GM12878 (cell line): ENCODE measurements around the gene MXI1. TPM values are rescaled to one million over a fixed set of nuclear protein-coding genes. Genes with fewer than 3 reads are reported as not detected.

Source experiments
- ATF7 ChIP-seq: fragments of 450-650 bp; IDR thresholded peaks from 2 replicates; pipeline ENCODE4 v1.6.1; 2016; ENCODE audit warnings: low read depth, mild to moderate bottlenecking
- BMI1 ChIP-seq: fragments of 450-650 bp; IDR thresholded peaks from 2 replicates; pipeline ENCODE4 v1.6.1; 2016; ENCODE audit warnings: mild to moderate bottlenecking, moderate library complexity, borderline replicate concordance
- CBX3 ChIP-seq: fragments of 200-600 bp; sonication (generic); IDR thresholded peaks from 2 replicates; pipeline ENCODE4 v1.6.1; 2016; ENCODE audit warnings: low read depth, borderline replicate concordance
- CEBPB ChIP-seq, 2 experiments: fragments of 150-350 bp in 1 of 2; IDR thresholded peaks; 2 replicates each; pipeline ENCODE4 v1.6.1; 2012 to 2014; ENCODE audit warnings: low read depth in 2 of 2, low read length in 2 of 2, borderline replicate concordance in 1 of 2, inconsistent platforms in 1 of 2
- CREM ChIP-seq: IDR thresholded peaks from 2 replicates; pipeline ENCODE4 v1.6.1; 2014; ENCODE audit warnings: antibody characterized with exemption, low read depth
- DPF2 ChIP-seq: fragments of 450-650 bp; IDR thresholded peaks from 2 replicates; pipeline ENCODE4 v1.6.1; 2017; ENCODE audit warnings: mild to moderate bottlenecking
- E2F4 ChIP-seq: IDR thresholded peaks from 2 replicates; pipeline ENCODE4 v1.6.1; 2012; ENCODE audit warnings: low read depth, low read length, improper control_type of control experiment
- ELK1 ChIP-seq: IDR thresholded peaks from 2 replicates; pipeline ENCODE4 v1.6.1; 2012; ENCODE audit warnings: low read depth, low read length, improper control_type of control experiment
- IRF5 ChIP-seq: fragments of 450-650 bp; IDR thresholded peaks from 2 replicates; pipeline ENCODE4 v1.6.1; 2017; ENCODE audit warnings: borderline replicate concordance
- JUND ChIP-seq: IDR thresholded peaks from 2 replicates; pipeline ENCODE4 v1.6.1; 2012; ENCODE audit warnings: low read depth, mild to moderate bottlenecking, low read length, improper control_type of control experiment, moderate library complexity
- KDM1A ChIP-seq: fragments of 200-600 bp; sonication (generic); IDR thresholded peaks from 2 replicates; pipeline ENCODE4 v1.6.1; 2016; ENCODE audit warnings: borderline replicate concordance
- NR2F1 ChIP-seq: fragments of 450-650 bp; conservative IDR thresholded peaks from 2 replicates; pipeline ENCODE4 v1.6.1; 2017; ENCODE audit warnings: mild to moderate bottlenecking
- PAX5 ChIP-seq: IDR thresholded peaks from 2 replicates; pipeline ENCODE4 v1.6.1; 2011; ENCODE audit warnings: low read depth, low read length, borderline replicate concordance
- POLR2AphosphoS5 ChIP-seq: IDR thresholded peaks from 2 replicates; pipeline ENCODE4 v1.6.1; 2011; ENCODE audit warnings: mild to moderate bottlenecking, low read length, inconsistent platforms
- RAD51 ChIP-seq: fragments of 450-650 bp; IDR thresholded peaks from 2 replicates; pipeline ENCODE4 v1.6.1; 2016; ENCODE audit warnings: moderate library complexity, mild to moderate bottlenecking, inconsistent platforms
- SMC3 ChIP-seq: IDR thresholded peaks from 2 replicates; pipeline ENCODE4 v1.6.1; 2011; ENCODE audit warnings: low read length, improper control_type of control experiment, borderline replicate concordance
- SRF ChIP-seq, 2 experiments: IDR thresholded peaks; 2 replicates each; pipeline ENCODE4 v1.6.1; 2011; ENCODE audit warnings: low read depth in 2 of 2, low read length in 2 of 2, mild to moderate bottlenecking in 1 of 2, moderate library complexity in 1 of 2
- STAT3 ChIP-seq: IDR thresholded peaks from 2 replicates; pipeline ENCODE4 v1.6.1; 2011; ENCODE audit warnings: low read depth, low read length, improper control_type of control experiment
- SUPT20H ChIP-seq: IDR thresholded peaks from 2 replicates; pipeline ENCODE4 v1.6.1; 2011; ENCODE audit warnings: low read depth, mild to moderate bottlenecking, low read length, moderate library complexity, borderline replicate concordance; ENCODE audit not compliant: control insufficient read depth
- TCF12 ChIP-seq: IDR thresholded peaks from 2 replicates; pipeline ENCODE4 v1.6.1; 2011; ENCODE audit warnings: low read depth, mild to moderate bottlenecking, low read length
- TCF3 ChIP-seq: IDR thresholded peaks from 2 replicates; pipeline ENCODE4 v1.6.1; 2012; ENCODE audit warnings: low read depth, mild to moderate bottlenecking, low read length, borderline replicate concordance; ENCODE audit not compliant: insufficient read depth
- TCF7 ChIP-seq: IDR thresholded peaks from 2 replicates; pipeline ENCODE4 v1.6.1; 2014; ENCODE audit warnings: antibody characterized with exemption, borderline replicate concordance
- polyA plus RNA-seq, 11 experiments: library from polyadenylated mRNA; depleted of rRNA in 4 of 11; unstranded in 6 of 11; stranded (reverse) in 5 of 11; fragments of >200 nt; fragmentation: Nextera tagmentation in 4 of 11; fragmentation: Illumina TruSeq in 1 of 11; extraction: Ambion mirVana in 4 of 11; extraction: Trizol in 1 of 11; gene quantifications; 1 replicate in 1 of 11; 2 replicates in 10 of 11; pipeline versions ENCODE4 v1.2.1 to v1.2.3, GENCODE V29; 2011 to 2016; ENCODE audit warnings: inconsistent platforms in 2 of 11, missing spikeins in 2 of 11, low read depth in 1 of 11
- total RNA-seq, 4 experiments: library from RNA; depleted of rRNA in 3 of 4; stranded (reverse); fragments of >200 nt in 3 of 4; fragmentation: Illumina TruSeq in 1 of 4; extraction: Trizol in 1 of 4; gene quantifications; 2 replicates each; pipeline versions ENCODE4 v1.2.1 to v1.2.3, GENCODE V29; 2013 to 2021
- TF ChIP-seq, protein P1 (sequence below): IDR thresholded peaks from 2 replicates; pipeline ENCODE4 v1.6.1; 2011; ENCODE audit warnings: borderline replicate concordance, low read depth, mild to moderate bottlenecking, moderate library complexity, mixed read lengths, low read length; ENCODE audit not compliant: insufficient read depth; ENCODE audit errors: extremely low read length
- TF ChIP-seq, protein P2 (sequence below), 3 experiments: IDR thresholded peaks in 2 of 3; conservative IDR thresholded peaks in 1 of 3; 2 replicates each; pipeline ENCODE4 v1.5.1; 2011; ENCODE audit warnings: low read depth in 3 of 3, low read length in 3 of 3, mild to moderate bottlenecking in 3 of 3, control low read depth in 2 of 3, moderate library complexity in 2 of 3, inconsistent platforms in 1 of 3, mixed read lengths in 1 of 3; ENCODE audit not compliant: control insufficient read depth in 2 of 3, insufficient read depth in 1 of 3; ENCODE audit errors: extremely low read depth in 1 of 3

The MXI1 gene
- total and polyA plus RNA-seq, 10 of the 15 experiments (the other 5 are each of a cell fraction or from before 2014, with no cell fraction given), result 0.23 to 8.0 (median 0.41) TPM

GRCh38 chr10:110317866-110318850 is 110.8 kb downstream of the MXI1 start (continued):
- TF ChIP-seq TCF3 (no peak), CEBPB (IDR thresholded peaks at IDR 0.05; ENCODE audit: borderline replicate concordance in 1 of 2, low read depth in 2 of 2, low read length in 2 of 2) (no peak), TCF12 (no peak), DPF2 (no peak), SMC3 (no peak), TCF7 (no peak), NR2F1 (peak; percentile 77), PAX5 (no peak), IRF5 (no peak), POLR2AphosphoS5 (no peak), BMI1 (no peak), ELK1 (no peak), E2F4 (no peak), SRF (IDR thresholded peaks at IDR 0.05; ENCODE audit: low read depth in 2 of 2, low read length in 2 of 2) (no peak), CREM (no peak), ATF7 (no peak), SUPT20H (no peak), JUND (no peak), CBX3 (no peak), STAT3 (no peak), RAD51 (no peak), KDM1A (no peak)
- TF ChIP-seq, protein P1, sequence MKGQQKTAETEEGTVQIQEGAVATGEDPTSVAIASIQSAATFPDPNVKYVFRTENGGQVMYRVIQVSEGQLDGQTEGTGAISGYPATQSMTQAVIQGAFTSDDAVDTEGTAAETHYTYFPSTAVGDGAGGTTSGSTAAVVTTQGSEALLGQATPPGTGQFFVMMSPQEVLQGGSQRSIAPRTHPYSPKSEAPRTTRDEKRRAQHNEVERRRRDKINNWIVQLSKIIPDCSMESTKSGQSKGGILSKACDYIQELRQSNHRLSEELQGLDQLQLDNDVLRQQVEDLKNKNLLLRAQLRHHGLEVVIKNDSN, result no peak
- TF ChIP-seq, protein P2, sequence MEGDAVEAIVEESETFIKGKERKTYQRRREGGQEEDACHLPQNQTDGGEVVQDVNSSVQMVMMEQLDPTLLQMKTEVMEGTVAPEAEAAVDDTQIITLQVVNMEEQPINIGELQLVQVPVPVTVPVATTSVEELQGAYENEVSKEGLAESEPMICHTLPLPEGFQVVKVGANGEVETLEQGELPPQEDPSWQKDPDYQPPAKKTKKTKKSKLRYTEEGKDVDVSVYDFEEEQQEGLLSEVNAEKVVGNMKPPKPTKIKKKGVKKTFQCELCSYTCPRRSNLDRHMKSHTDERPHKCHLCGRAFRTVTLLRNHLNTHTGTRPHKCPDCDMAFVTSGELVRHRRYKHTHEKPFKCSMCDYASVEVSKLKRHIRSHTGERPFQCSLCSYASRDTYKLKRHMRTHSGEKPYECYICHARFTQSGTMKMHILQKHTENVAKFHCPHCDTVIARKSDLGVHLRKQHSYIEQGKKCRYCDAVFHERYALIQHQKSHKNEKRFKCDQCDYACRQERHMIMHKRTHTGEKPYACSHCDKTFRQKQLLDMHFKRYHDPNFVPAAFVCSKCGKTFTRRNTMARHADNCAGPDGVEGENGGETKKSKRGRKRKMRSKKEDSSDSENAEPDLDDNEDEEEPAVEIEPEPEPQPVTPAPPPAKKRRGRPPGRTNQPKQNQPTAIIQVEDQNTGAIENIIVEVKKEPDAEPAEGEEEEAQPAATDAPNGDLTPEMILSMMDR (IDR thresholded peaks at IDR 0.05 in 2 of 3, conservative IDR thresholded peaks at IDR 0.05 in 1 of 3; ENCODE audit: control insufficient read depth in 2 of 3, extremely low read depth in 1 of 3, insufficient read depth in 1 of 3, low read depth in 3 of 3, low read length in 3 of 3), result no peak
